Ectodermal cell (in vitro differentiated cells): ENCODE results near the gene EAF1.
"Not testable (repeated sequence)": the region's sequence is repeated elsewhere in the genome, so short reads cannot be mapped to it uniquely, and the experiment has no call there.

Experiments
- H3K27ac ChIP-seq: 2 replicates; pipeline ENCODE4 v1.7.0; 2013; ENCODE audit warnings: mild to moderate bottlenecking, low read depth, low read length; ENCODE audit not compliant: insufficient read depth, poor library complexity, severe bottlenecking
- H3K27me3 ChIP-seq: 2 replicates; pipeline ENCODE4 v1.7.0; 2013; ENCODE audit warnings: mild to moderate bottlenecking, low read length; ENCODE audit not compliant: insufficient read depth, control insufficient read depth, poor library complexity, severe bottlenecking
- H3K36me3 ChIP-seq: one replicate; pipeline ENCODE4 v1.7.0; 2013; ENCODE audit warnings: low read length; ENCODE audit not compliant: control insufficient read depth, insufficient read depth
- H3K4me1 ChIP-seq: one replicate; pipeline ENCODE4 v1.7.0; 2013; ENCODE audit warnings: low read length; ENCODE audit not compliant: control insufficient read depth, insufficient read depth
- H3K4me3 ChIP-seq: 2 replicates; pipeline ENCODE4 v1.7.0; 2013; ENCODE audit warnings: low read depth, low read length, control low read depth; ENCODE audit not compliant: insufficient read depth
- H3K9me3 ChIP-seq: 2 replicates; pipeline ENCODE4 v1.7.0; 2013; ENCODE audit warnings: mild to moderate bottlenecking, low read length, moderate library complexity; ENCODE audit not compliant: control insufficient read depth
- WGBS, 2 experiments: methylation state at CpG; one replicate each; pipeline ENCODE4 v1.1.7; 2013; ENCODE audit warnings: missing lambda C conversion rate in 2 of 2; 5-methylcytosine and 5-hydroxymethylcytosine counted together

The EAF1 gene

DNA sequence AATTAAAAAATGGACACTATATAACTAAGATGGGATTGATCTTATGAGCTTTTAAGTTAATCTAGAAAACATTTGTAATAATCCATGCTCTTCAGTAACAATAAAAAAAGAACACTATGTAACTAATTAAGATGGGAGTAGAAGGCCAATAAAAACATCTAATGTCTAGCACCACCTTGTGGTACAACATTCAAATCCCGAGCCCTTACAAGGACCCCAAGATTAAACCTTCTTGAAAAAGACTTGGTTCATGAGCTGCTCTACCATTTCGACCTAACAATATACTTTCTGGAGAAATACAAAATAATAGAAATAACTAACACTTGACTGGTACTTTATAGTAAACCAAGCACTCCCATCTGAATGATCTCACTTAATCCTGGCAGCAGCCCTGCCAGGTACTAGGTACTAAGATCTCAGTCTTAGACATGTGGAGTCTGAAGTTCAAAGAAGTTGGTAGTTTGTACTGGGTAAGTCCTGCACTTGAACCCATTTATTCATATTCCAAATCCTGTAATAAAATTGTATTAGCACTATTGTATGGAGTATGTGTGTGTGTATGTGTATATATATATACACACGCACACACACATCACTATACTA is 21.8 kb upstream of the EAF1 start:
- 11 to 31% methylated on average over 2 of the region's 3 CpGs for WGBS, 2 experiments
- Histone ChIP-seq H3K27ac (no peak overlapping the region), H3K9me3 (no peaks in the 10 kb centered on the region), H3K27me3 (no peaks in the 10 kb centered on the region), H3K4me1 (no peaks in the 10 kb centered on the region), H3K36me3 (no peaks in the 10 kb centered on the region), H3K4me3 (no peak overlapping the region)

GRCh38 chr3:15409239-15409638 is 18.2 kb upstream of the EAF1 start:
- WGBS, 2 experiments, result 93 to 96% methylated on average over 3 of the region's 3 CpGs
- peaks cover 13% of the 10 kb centered on the region for H3K36me3 ChIP-seq
- H3K4me3 ChIP-seq, result no peak overlapping the region
- no peaks in the 10 kb centered on the region for H3K4me1 ChIP-seq
- H3K9me3 ChIP-seq, result no peaks in the 10 kb centered on the region
- H3K27ac ChIP-seq, result no peak overlapping the region
- no peaks in the 10 kb centered on the region for H3K27me3 ChIP-seq

GRCh38 chr3:15409774-15410173 is 17.6 kb upstream of the EAF1 start:
- Histone ChIP-seq H3K9me3 (no peaks in the 10 kb centered on the region), H3K4me1 (no peaks in the 10 kb centered on the region), H3K27ac (no peak overlapping the region), H3K36me3 (peaks cover 17% of the 10 kb centered on the region), H3K4me3 (no peak overlapping the region), H3K27me3 (no peaks in the 10 kb centered on the region)
- 91 to 100% methylated on average over 1 to 2 of the region's 2 CpGs for WGBS, 2 experiments

GRCh38 chr3:15410966-15411365 is 16.4 kb upstream of the EAF1 start:
- not testable (repeated sequence) for H3K27me3 ChIP-seq, H3K27ac ChIP-seq, H3K4me1 ChIP-seq, H3K4me3 ChIP-seq, H3K9me3 ChIP-seq
- WGBS, 2 experiments, result 93 to 95% methylated on average over 7 of the region's 7 CpGs
- peaks cover 28% of the 10 kb centered on the region for H3K36me3 ChIP-seq

DNA sequence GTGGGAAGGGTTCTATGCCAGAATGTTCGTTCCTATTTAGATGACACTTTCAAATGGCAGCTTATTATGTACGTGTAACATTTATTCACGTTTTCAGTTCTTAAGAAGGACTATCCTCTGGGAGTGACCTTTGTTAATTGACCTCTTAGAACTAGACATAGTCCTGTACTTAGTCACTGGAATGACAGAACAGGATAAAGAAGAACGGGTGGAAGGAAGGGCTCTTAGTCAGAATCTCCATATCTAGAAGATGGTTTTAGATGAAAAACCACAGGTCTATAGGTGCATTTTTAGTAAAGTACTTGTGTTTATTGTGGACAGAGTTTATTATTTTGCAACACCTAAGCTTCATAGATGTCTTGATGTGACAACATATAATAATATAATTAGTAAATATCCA is 6.5 kb upstream of the EAF1 start:
- WGBS, 2 experiments, result 96 to 99% methylated on average over 4 of the region's 4 CpGs
- Histone ChIP-seq H3K27ac (no peak overlapping the region), H3K36me3 (peaks cover 21% of the 10 kb centered on the region), H3K27me3 (no peaks in the 10 kb centered on the region), H3K4me1 (no peaks in the 10 kb centered on the region), H3K4me3 (no peak overlapping the region), H3K9me3 (no peaks in the 10 kb centered on the region)

DNA sequence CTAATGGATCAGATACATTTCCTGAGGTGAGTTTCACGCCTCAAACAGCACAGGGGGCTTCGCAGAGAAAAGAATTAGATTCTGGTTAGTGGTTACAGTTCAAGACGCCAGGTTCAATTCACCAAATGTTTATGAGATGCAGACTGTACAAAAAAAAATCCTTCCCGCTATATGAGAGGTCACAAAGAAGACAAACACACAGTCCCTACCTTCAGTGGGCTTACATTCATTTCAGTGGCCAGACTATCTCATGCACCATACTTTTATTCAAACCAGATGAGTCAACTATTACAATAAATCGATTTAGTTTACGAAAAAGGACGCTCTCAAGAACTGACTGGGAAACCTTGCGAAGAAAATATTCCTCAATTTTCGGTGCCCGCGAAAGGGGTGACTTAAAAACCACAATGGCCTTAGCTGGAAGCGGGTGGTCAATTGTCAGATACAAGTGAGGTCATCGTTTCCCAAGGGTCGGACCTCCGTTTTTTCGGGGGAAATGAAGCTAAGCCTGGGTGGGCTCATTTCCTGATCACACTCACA is 749 bp upstream of the EAF1 start:
- Histone ChIP-seq H3K27me3 (no peaks in the 10 kb centered on the region), H3K4me3 (peak overlapping the region; percentile 95), H3K36me3 (peaks cover 9% of the 10 kb centered on the region), H3K9me3 (no peaks in the 10 kb centered on the region), H3K27ac (no peak overlapping the region), H3K4me1 (no peaks in the 10 kb centered on the region)
- 55 to 58% methylated on average over 16 of the region's 16 CpGs for WGBS, 2 experiments

- Histone ChIP-seq H3K36me3 (peaks cover 9% of the 10 kb centered on the region), H3K9me3 (no peaks in the 10 kb centered on the region), H3K27me3 (no peaks in the 10 kb centered on the region), H3K4me3 (peak overlapping the region; percentile 95), H3K27ac (no peak overlapping the region), H3K4me1 (no peaks in the 10 kb centered on the region)
- WGBS, 2 experiments, result 0 to 1% methylated on average over 11 of the region's 11 CpGs
Observed at GRCh38 chr3:15427981-15428380, 583 bp downstream of the EAF1 start.

DNA sequence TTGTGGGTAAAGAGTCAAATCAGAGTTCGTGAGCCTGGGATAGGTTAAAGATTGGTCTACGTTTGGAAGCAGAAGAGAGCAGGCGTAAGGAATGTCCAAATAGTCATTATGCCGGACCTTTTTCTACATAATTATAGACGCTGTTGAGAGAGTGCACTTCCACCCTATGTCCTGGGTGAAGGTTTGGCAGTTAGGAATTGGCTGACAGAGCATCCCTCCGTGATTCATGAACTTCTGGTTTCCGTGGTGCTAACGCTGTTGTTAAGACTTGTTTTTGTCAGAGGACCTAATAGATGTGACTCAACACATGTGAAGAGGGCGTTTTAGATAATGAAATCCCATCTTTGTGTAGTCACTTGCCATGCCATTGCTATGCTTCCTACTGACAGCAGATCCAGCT is 1.1 kb downstream of the EAF1 start:
- 60 to 62% methylated on average over 9 of the region's 9 CpGs for WGBS, 2 experiments
- H3K4me3 ChIP-seq, result peak overlapping the region; percentile 95
- no peaks in the 10 kb centered on the region for H3K9me3 ChIP-seq
- no peaks in the 10 kb centered on the region for H3K27me3 ChIP-seq
- no peaks in the 10 kb centered on the region for H3K4me1 ChIP-seq
- no peak overlapping the region for H3K27ac ChIP-seq
- peaks cover 3% of the 10 kb centered on the region for H3K36me3 ChIP-seq

- no peak overlapping the region for H3K27ac ChIP-seq
- peak overlapping the region; percentile 95 for H3K4me3 ChIP-seq
- no peaks in the 10 kb centered on the region for H3K27me3 ChIP-seq
- H3K4me1 ChIP-seq, result no peaks in the 10 kb centered on the region
- peaks cover 4% of the 10 kb centered on the region for H3K36me3 ChIP-seq
- WGBS, 2 experiments, result 90 to 94% methylated on average over 6 of the region's 6 CpGs
- no peaks in the 10 kb centered on the region for H3K9me3 ChIP-seq
Observed at GRCh38 chr3:15429080-15429479, 1.7 kb downstream of the EAF1 start.

DNA sequence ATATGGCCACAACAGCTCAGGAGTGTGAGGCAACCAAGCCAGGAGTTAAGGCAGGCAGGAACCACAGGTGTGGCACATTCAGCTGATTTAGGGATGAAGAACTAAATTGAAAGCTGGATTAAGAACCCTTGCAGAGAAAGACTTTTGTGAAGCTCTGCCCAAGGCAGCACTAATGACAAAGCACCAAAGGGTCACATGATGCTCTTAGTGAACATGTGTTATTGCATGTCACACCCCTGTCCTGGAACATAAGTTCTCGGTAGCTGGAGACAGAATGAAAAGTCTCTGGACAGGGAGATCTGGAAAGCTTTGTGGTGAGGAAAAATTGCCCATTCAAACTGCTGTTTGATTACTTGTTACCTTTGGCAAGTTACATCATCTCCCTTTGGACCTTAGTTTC is 3.2 kb downstream of the EAF1 start:
- Histone ChIP-seq H3K36me3 (peaks cover 18% of the 10 kb centered on the region), H3K9me3 (no peaks in the 10 kb centered on the region), H3K27me3 (no peaks in the 10 kb centered on the region), H3K27ac (no peak overlapping the region), H3K4me1 (no peaks in the 10 kb centered on the region), H3K4me3 (no peak overlapping the region)
- 92 to 100% methylated on average over 1 of the region's 1 CpG for WGBS, 2 experiments
